Peyer's patch (tissue), 4 donors: Measurements from ENCODE around the gene EPHA1.

Experiments used
- POLR2A ChIP-seq, 2 donors: fragments of 450-650 bp; IDR thresholded peaks; one replicate each; pipeline ENCODE4 v1.5.1; 2017; ENCODE audit warnings: antibody characterized with exemption in 2 of 2, mild to moderate bottlenecking in 2 of 2, moderate library complexity in 2 of 2
- TF ChIP-seq, protein P1 (sequence below), 6 experiments: fragments of 450-650 bp in 4 of 6; fragments of 200-600 bp in 2 of 6; sonication (generic) in 1 of 6; IDR thresholded peaks; one replicate each; pipeline ENCODE4 v1.5.1; 2017 to 2019; ENCODE audit warnings: antibody characterized with exemption in 6 of 6, mild to moderate bottlenecking in 3 of 6, moderate library complexity in 1 of 6

GRCh38 chr7:143363016-143363937 is 45.4 kb downstream of the EPHA1 start:
- TF ChIP-seq, protein P1, sequence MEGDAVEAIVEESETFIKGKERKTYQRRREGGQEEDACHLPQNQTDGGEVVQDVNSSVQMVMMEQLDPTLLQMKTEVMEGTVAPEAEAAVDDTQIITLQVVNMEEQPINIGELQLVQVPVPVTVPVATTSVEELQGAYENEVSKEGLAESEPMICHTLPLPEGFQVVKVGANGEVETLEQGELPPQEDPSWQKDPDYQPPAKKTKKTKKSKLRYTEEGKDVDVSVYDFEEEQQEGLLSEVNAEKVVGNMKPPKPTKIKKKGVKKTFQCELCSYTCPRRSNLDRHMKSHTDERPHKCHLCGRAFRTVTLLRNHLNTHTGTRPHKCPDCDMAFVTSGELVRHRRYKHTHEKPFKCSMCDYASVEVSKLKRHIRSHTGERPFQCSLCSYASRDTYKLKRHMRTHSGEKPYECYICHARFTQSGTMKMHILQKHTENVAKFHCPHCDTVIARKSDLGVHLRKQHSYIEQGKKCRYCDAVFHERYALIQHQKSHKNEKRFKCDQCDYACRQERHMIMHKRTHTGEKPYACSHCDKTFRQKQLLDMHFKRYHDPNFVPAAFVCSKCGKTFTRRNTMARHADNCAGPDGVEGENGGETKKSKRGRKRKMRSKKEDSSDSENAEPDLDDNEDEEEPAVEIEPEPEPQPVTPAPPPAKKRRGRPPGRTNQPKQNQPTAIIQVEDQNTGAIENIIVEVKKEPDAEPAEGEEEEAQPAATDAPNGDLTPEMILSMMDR (IDR thresholded peaks at IDR 0.05), result no peak
- TF ChIP-seq POLR2A (IDR thresholded peaks at IDR 0.05), result no peak
